Neural progenitor cell (in vitro differentiated cells): ENCODE measurements around the gene LACTB. TPM values are rescaled to one million over a fixed set of nuclear protein-coding genes. Genes with fewer than 3 reads are reported as not detected.

Experiments used
- DNase-seq: peaks from one replicate; pipeline ENCODE4 v3.0.0-alpha.2; 2016; ENCODE audit warnings: low spot score
- H2AFZ ChIP-seq: fragments of 200-600 bp; sonication (generic); replicated peaks from 2 replicates; pipeline ENCODE4 v1.6.1; 2016; ENCODE audit warnings: antibody characterized with exemption
- H3F3A ChIP-seq: fragments of 200-600 bp; sonication (generic); 2 replicates; pipeline ENCODE4 v1.6.1; 2016; ENCODE audit warnings: antibody characterized with exemption, low read depth
- H3K27ac ChIP-seq: fragments of 200-600 bp; sonication (generic); 2 replicates; pipeline ENCODE4 v1.5.1; 2016; ENCODE audit warnings: mild to moderate bottlenecking
- H3K27me3 ChIP-seq: fragments of 200-600 bp; sonication (generic); 2 replicates; pipeline ENCODE4 v1.6.1; 2016; ENCODE audit warnings: mild to moderate bottlenecking, moderate library complexity
- H3K36me3 ChIP-seq: fragments of 200-600 bp; sonication (generic); 2 replicates; pipeline ENCODE4 v1.5.1; 2016
- H3K4me1 ChIP-seq: fragments of 200-600 bp; sonication (generic); 2 replicates; pipeline ENCODE4 v1.6.1; 2016; ENCODE audit warnings: mixed run types
- H3K4me2 ChIP-seq: fragments of 200-600 bp; sonication (generic); 2 replicates; pipeline ENCODE4 v1.6.1; 2016
- H3K4me3 ChIP-seq: fragments of 200-600 bp; sonication (generic); 2 replicates; pipeline ENCODE4 v1.5.1; 2016
- H3K79me2 ChIP-seq: fragments of 200-600 bp; sonication (generic); 2 replicates; pipeline ENCODE4 v1.6.1; 2016; ENCODE audit warnings: low read depth
- H3K9ac ChIP-seq: fragments of 200-600 bp; sonication (generic); 2 replicates; pipeline ENCODE4 v1.6.1; 2016
- H3K9me3 ChIP-seq: fragments of 200-600 bp; sonication (generic); 2 replicates; pipeline ENCODE4 v1.5.1; 2016; ENCODE audit warnings: low read depth
- H4K20me1 ChIP-seq: fragments of 200-600 bp; sonication (generic); 2 replicates; pipeline ENCODE4 v1.6.1; 2016; ENCODE audit warnings: low read depth
- H3K27ac Mint-ChIP-seq: 3 replicates; pipeline ENCODE4 v1.8.0; 2021; ENCODE audit warnings: mixed read lengths
- H3K27me3 Mint-ChIP-seq: 2 replicates; pipeline ENCODE4 v1.8.0; 2022; ENCODE audit warnings: low read depth, mild to moderate bottlenecking, inconsistent platforms, moderate library complexity, mixed read lengths; ENCODE audit not compliant: insufficient read depth
- H3K36me3 Mint-ChIP-seq: 3 replicates; pipeline ENCODE4 v1.8.0; 2021; ENCODE audit warnings: mixed read lengths
- H3K4me1 Mint-ChIP-seq: 3 replicates; pipeline ENCODE4 v1.8.0; 2021; ENCODE audit warnings: mixed read lengths
- H3K4me3 Mint-ChIP-seq: 3 replicates; pipeline ENCODE4 v1.8.0; 2021; ENCODE audit warnings: mild to moderate bottlenecking, moderate library complexity, mixed read lengths
- H3K9me3 Mint-ChIP-seq: 3 replicates; pipeline ENCODE4 v1.8.0; 2020; ENCODE audit warnings: mixed read lengths
- EZH2 ChIP-seq: fragments of 200-600 bp; sonication (generic); IDR thresholded peaks from 2 replicates; pipeline ENCODE4 v1.6.1; 2017; ENCODE audit warnings: antibody characterized with exemption, mild to moderate bottlenecking, moderate library complexity
- EZH2phosphoT487 ChIP-seq: fragments of 200-600 bp; sonication (generic); IDR thresholded peaks from 2 replicates; pipeline ENCODE4 v1.6.1; 2017; ENCODE audit warnings: antibody characterized with exemption
- total RNA-seq: library from RNA; depleted of rRNA; stranded (reverse); fragments of >200 nt; gene quantifications from 2 replicates; pipeline ENCODE4 v1.2.3, GENCODE V29; 2015; ENCODE audit warnings: low replicate concordance
- TF ChIP-seq, protein P1 (sequence below): fragments of 200-600 bp; sonication (generic); IDR thresholded peaks from 2 replicates; pipeline ENCODE4 v1.5.1; 2017; ENCODE audit warnings: antibody characterized with exemption, mild to moderate bottlenecking

Gene LACTB
- total RNA-seq, 1 donor from 2014 or later, result 3.6 TPM

- H3K27me3 ChIP-seq, result no peaks in the 10 kb centered on the region
- peaks cover 2% of the 10 kb centered on the region for H3K27me3 Mint-ChIP-seq
- DNase-seq, result no peak
Measured at GRCh38 chr15:63118854-63119253, 2.8 kb upstream of the LACTB start.

DNA sequence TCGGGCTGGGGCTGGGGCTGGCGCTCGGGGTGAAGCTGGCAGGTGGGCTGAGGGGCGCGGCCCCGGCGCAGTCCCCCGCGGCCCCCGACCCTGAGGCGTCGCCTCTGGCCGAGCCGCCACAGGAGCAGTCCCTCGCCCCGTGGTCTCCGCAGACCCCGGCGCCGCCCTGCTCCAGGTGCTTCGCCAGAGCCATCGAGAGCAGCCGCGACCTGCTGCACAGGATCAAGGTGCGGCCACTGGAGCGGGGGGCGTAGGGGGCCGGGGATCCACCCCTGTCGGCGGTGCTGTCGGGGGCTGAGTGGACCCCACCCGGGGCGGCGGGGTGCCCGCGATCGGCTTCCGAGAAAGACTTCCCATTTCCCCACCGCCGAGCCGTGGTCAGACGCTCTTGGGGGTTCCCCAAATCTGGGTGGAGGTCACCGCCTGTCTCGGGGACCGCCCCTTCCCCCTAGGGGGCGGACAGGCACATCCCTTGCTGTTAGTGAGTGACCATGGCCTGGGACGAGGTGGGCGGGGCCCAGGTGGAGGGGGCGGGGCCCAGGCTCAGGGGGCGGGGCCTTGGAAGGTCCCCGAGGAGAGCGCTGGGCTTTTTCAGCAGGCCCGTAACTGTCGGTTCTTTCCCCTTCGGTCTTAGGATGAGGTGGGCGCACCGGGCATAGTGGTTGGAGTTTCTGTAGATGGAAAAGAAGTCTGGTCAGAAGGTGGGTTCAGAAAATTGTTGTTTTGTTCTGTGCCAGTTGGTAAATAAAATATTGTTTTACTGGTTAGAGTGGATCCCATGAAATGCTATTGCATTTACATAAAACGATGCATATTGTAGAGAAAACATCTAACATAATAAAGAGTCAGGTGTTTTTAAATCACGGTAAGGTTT, 578 bp downstream of the LACTB start:
- peaks cover 14% of the 10 kb centered on the region for H3F3A ChIP-seq
- peak overlapping the region; percentile 86 for H3K4me3 ChIP-seq
- DNase-seq, result peak; percentile 78
- H3K27me3 ChIP-seq, result no peaks in the 10 kb centered on the region
- Mint-ChIP-seq H3K27me3 (peaks cover 4% of the 10 kb centered on the region), H3K27ac (no peak overlapping the region), H3K4me3 (peak overlapping the region; percentile 93), H3K36me3 (peaks cover 8% of the 10 kb centered on the region), H3K9me3 (peaks cover 6% of the 10 kb centered on the region), H3K4me1 (peaks cover 16% of the 10 kb centered on the region)
- H3K4me2 ChIP-seq, result peak overlapping the region; percentile 90
- H3K27ac ChIP-seq, result no peak overlapping the region
- peaks cover 5% of the 10 kb centered on the region for H3K4me1 ChIP-seq
- H2AFZ ChIP-seq, result peak overlapping the region; percentile 96
- no peak overlapping the region for H3K9ac ChIP-seq
- H3K79me2 ChIP-seq, result no peaks in the 10 kb centered on the region
- no peak for TF ChIP-seq EZH2phosphoT487
- TF ChIP-seq, protein P1, sequence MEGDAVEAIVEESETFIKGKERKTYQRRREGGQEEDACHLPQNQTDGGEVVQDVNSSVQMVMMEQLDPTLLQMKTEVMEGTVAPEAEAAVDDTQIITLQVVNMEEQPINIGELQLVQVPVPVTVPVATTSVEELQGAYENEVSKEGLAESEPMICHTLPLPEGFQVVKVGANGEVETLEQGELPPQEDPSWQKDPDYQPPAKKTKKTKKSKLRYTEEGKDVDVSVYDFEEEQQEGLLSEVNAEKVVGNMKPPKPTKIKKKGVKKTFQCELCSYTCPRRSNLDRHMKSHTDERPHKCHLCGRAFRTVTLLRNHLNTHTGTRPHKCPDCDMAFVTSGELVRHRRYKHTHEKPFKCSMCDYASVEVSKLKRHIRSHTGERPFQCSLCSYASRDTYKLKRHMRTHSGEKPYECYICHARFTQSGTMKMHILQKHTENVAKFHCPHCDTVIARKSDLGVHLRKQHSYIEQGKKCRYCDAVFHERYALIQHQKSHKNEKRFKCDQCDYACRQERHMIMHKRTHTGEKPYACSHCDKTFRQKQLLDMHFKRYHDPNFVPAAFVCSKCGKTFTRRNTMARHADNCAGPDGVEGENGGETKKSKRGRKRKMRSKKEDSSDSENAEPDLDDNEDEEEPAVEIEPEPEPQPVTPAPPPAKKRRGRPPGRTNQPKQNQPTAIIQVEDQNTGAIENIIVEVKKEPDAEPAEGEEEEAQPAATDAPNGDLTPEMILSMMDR, result peak; percentile 25
- H4K20me1 ChIP-seq, result no peaks in the 10 kb centered on the region
- no peaks in the 10 kb centered on the region for H3K9me3 ChIP-seq
- H3K36me3 ChIP-seq, result no peaks in the 10 kb centered on the region

More at GRCh38 chr15:63118854-63119253, 2.8 kb upstream of the LACTB start:
- Mint-ChIP-seq H3K27ac (no peak overlapping the region), H3K4me3 (no peak overlapping the region), H3K4me1 (peaks cover 14% of the 10 kb centered on the region), H3K9me3 (peaks cover 6% of the 10 kb centered on the region), H3K36me3 (peaks cover 2% of the 10 kb centered on the region)
- Histone ChIP-seq H3K9me3 (no peaks in the 10 kb centered on the region), H3K4me1 (peaks cover 5% of the 10 kb centered on the region), H3K27ac (no peak overlapping the region), H3K36me3 (no peaks in the 10 kb centered on the region), H3K4me2 (no peak overlapping the region), H3K79me2 (no peaks in the 10 kb centered on the region), H3F3A (peaks cover 14% of the 10 kb centered on the region), H4K20me1 (no peaks in the 10 kb centered on the region), H2AFZ (no peak overlapping the region), H3K4me3 (no peak overlapping the region), H3K9ac (no peak overlapping the region)
- TF ChIP-seq EZH2phosphoT487 (no peak), EZH2 (no peak)

GRCh38 chr15:63124506-63124905, 2.8 kb downstream of the LACTB start:
- peaks cover 5% of the 10 kb centered on the region for H3K4me1 ChIP-seq
- H3K9ac ChIP-seq, result no peak overlapping the region
- H3K27me3 ChIP-seq, result no peaks in the 10 kb centered on the region
- H2AFZ ChIP-seq, result no peak overlapping the region
- no peak for DNase-seq
- peaks cover 14% of the 10 kb centered on the region for H3F3A ChIP-seq
- H3K4me2 ChIP-seq, result no peak overlapping the region
- Mint-ChIP-seq H3K9me3 (peaks cover 5% of the 10 kb centered on the region), H3K36me3 (peaks cover 14% of the 10 kb centered on the region), H3K4me1 (peaks cover 16% of the 10 kb centered on the region), H3K4me3 (peak overlapping the region; percentile 30), H3K27me3 (peaks cover 2% of the 10 kb centered on the region), H3K27ac (no peak overlapping the region)
- H3K27ac ChIP-seq, result no peak overlapping the region
- TF ChIP-seq, protein P1, result no peak
- TF ChIP-seq EZH2phosphoT487 (no peak), EZH2 (no peak)
- H4K20me1 ChIP-seq, result no peaks in the 10 kb centered on the region
- H3K36me3 ChIP-seq, result no peaks in the 10 kb centered on the region
- no peak overlapping the region for H3K4me3 ChIP-seq
- no peaks in the 10 kb centered on the region for H3K79me2 ChIP-seq
- H3K9me3 ChIP-seq, result no peaks in the 10 kb centered on the region

GRCh38 chr15:63126726-63127125, 5.1 kb downstream of the LACTB start:
- Mint-ChIP-seq H3K9me3 (no peaks in the 10 kb centered on the region), H3K4me1 (peaks cover 11% of the 10 kb centered on the region), H3K27me3 (peaks cover 2% of the 10 kb centered on the region), H3K27ac (no peak overlapping the region), H3K4me3 (no peak overlapping the region), H3K36me3 (peaks cover 14% of the 10 kb centered on the region)
- H3K4me1 ChIP-seq, result no peaks in the 10 kb centered on the region
- H3F3A ChIP-seq, result peaks cover 6% of the 10 kb centered on the region
- H3K27me3 ChIP-seq, result no peaks in the 10 kb centered on the region
- H3K4me3 ChIP-seq, result no peak overlapping the region
- H4K20me1 ChIP-seq, result no peaks in the 10 kb centered on the region
- DNase-seq, result no peak
- no peak overlapping the region for H3K27ac ChIP-seq
- TF ChIP-seq EZH2, result no peak
- H3K79me2 ChIP-seq, result no peaks in the 10 kb centered on the region
- H3K36me3 ChIP-seq, result no peaks in the 10 kb centered on the region
- H2AFZ ChIP-seq, result no peak overlapping the region
- no peak overlapping the region for H3K9ac ChIP-seq
- H3K4me2 ChIP-seq, result no peak overlapping the region
- H3K9me3 ChIP-seq, result no peaks in the 10 kb centered on the region
